IPS-20b (cell line): ENCODE data around the gene ANTXRL.
"Not testable (repeated sequence)": the region's sequence is repeated elsewhere in the genome, so short reads cannot be mapped to it uniquely, and the experiment has no call there.

Source experiments
- H3K27ac ChIP-seq: one replicate; pipeline ENCODE4 v1.5.1; 2013; ENCODE audit warnings: low read length
- H3K27me3 ChIP-seq: 2 replicates; pipeline ENCODE4 v1.6.1; 2013; ENCODE audit warnings: mild to moderate bottlenecking, low read length, inconsistent platforms; ENCODE audit not compliant: insufficient read depth
- H3K36me3 ChIP-seq: 2 replicates; pipeline ENCODE4 v1.6.1; 2013; ENCODE audit warnings: low read depth, mild to moderate bottlenecking, inconsistent platforms, low read length, moderate library complexity; ENCODE audit not compliant: insufficient read depth
- H3K4me1 ChIP-seq: 2 replicates; pipeline ENCODE4 v1.6.1; 2013; ENCODE audit warnings: mild to moderate bottlenecking, control low read depth, inconsistent platforms, low read length, moderate library complexity; ENCODE audit not compliant: insufficient read depth
- H3K4me3 ChIP-seq: 2 replicates; pipeline ENCODE4 v1.5.1; 2013; ENCODE audit warnings: mild to moderate bottlenecking, low read length, inconsistent platforms
- H3K9ac ChIP-seq: 2 replicates; pipeline ENCODE4 v1.6.1; 2013; ENCODE audit warnings: low read depth, mild to moderate bottlenecking, inconsistent platforms, low read length, moderate library complexity
- H3K9me3 ChIP-seq: 2 replicates; pipeline ENCODE4 v1.6.1; 2013; ENCODE audit warnings: mild to moderate bottlenecking, low read depth, low read length, inconsistent platforms; ENCODE audit not compliant: insufficient read depth

ANTXRL gene

DNA sequence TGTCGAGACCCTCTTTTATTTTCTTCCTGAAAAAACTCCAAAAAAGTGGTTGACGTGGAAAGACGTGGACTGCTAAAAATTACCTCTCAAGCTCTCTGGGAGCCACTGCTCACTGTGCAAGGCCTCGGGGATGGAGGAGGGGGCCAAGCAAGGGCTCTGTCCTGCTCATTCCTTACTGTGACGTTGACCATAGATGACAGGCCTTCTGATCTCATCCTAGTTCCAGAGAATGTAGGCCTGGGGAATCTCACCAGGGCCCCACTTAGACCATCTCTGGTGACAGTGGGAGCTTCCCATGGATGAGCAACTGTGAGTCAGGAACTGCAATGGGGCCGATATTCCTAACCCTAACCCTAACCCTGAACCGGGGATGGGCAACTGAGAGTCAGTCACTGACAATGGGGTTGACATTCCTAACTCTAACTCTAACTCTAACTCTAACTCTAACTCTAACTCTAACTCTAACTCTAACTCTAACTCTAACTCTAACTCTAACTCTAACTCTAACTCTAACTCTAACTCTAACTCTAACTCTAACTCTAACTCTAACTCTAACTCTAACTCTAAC is 15.8 kb upstream of the ANTXRL start:
- H3K27ac ChIP-seq, H3K27me3 ChIP-seq, H3K9ac ChIP-seq, H3K4me1 ChIP-seq, H3K9me3 ChIP-seq, H3K36me3 ChIP-seq, H3K4me3 ChIP-seq: not testable (repeated sequence)

DNA sequence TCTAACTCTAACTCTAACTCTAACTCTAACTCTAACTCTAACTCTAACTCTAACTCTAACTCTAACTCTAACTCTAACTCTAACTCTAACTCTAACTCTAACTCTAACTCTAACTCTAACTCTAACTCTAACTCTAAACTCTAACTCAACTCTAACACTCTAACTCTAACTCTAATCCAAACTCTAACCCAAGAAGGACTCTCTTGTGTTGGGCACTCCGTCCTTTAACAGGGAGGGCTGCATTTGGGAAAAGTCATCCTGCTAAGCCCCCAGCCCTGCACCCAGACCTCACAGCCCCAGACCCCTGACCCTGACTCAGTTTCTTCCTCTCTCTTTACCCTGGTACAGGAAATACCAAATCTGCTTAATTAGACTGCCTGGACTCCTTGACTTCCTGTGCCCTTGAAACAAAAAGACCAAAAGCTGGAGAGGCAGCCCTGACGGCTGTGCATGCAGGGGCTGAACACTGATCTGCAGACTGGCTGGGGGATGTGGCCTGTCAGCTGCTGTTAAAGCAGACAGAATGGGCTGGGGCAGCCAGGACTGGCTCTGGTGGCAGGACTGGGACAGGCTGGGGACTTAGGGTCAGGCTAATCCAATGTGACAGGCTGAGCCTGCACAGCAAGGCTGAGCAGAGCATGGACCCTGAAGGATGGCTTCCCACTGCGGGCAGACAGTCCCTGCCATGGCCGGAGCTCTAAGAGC is 14.8 kb upstream of the ANTXRL start:
- H3K4me3 ChIP-seq, H3K4me1 ChIP-seq, H3K27ac ChIP-seq, H3K9ac ChIP-seq, H3K27me3 ChIP-seq, H3K36me3 ChIP-seq, H3K9me3 ChIP-seq: not testable (repeated sequence)

DNA sequence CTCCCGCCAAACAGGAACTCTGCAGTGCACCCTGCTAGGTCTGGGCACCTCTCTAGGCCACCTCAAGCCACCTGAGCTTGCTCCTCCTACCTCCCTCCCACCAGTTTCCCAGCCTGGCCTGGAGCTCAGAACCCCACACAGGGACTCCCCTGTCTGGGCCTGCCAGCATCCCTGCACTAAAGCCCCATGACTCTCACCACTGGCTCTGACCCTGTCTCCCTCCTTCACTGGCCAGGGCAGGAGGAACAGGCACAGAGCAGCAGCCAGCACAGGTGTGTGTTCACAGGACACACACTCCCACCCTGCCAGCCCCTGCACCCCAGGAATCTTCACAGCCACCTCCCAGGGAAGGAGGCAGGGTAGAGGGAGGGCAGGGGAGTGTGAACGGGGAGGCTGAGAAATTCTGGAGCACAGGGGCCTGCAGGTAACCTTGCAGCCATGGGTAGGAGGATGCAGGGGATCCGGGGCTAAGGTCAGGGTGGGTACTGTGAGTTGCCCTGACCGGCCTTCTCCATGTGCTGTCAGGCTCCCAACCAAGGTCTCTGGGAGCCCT is 13.9 kb upstream of the ANTXRL start:
- no peak overlapping the region for H3K4me3 ChIP-seq
- H3K4me1 ChIP-seq = no peaks in the 10 kb centered on the region
- no peaks in the 10 kb centered on the region for H3K27me3 ChIP-seq
- no peaks in the 10 kb centered on the region for H3K36me3 ChIP-seq
- H3K27ac ChIP-seq = no peak overlapping the region
- H3K9ac ChIP-seq = no peak overlapping the region
- H3K9me3 ChIP-seq = no peaks in the 10 kb centered on the region

DNA sequence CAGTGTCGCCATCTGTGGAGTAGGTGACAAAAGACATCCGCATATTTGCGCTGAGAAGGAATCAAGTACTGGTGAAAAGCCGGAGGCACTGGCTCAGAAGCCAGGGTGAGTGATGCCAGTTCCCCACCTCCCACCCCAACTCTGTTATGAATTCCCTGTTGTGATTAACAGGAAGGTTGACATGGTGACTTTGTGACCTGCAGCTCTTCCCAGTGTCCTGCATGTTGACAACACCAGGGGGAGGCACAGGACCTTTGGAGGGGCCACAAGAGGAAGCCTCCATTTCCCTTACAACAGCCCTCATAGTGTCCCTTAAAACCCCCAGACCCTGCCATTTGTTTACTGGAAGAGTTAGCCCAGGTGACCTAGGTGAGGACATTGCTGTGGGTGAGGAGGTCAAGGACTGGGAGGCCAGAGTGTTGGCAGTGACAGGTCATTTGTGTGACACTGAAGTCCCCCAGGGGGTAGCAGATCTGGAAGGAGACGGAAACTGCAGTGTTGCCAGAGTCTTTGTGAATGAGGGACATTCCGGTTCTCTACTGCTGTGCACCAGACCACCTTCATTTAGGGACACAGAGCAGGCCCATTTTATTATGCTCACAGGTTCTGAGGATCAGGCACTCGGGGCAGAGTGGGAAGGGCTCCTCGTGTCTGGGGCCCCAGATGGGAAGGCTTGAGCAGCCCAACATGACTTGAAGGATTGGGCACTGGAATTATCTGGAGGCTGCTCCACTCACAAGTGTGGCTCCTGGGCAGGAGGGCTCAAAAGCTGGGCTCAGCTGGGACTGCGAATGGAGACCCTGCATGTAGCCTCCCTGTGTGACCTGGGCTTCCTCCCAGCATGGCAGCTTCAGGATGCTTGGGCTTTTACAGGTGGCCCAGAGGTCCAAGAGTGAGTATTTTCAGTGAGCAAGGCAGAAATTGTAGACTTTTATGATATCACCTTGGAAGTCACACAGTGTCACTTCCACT is 13.0 kb upstream of the ANTXRL start:
- no peaks in the 10 kb centered on the region for H3K4me1 ChIP-seq
- no peak overlapping the region for H3K4me3 ChIP-seq
- no peaks in the 10 kb centered on the region for H3K27me3 ChIP-seq
- no peak overlapping the region for H3K27ac ChIP-seq
- no peaks in the 10 kb centered on the region for H3K9me3 ChIP-seq
- H3K36me3 ChIP-seq = no peaks in the 10 kb centered on the region
- no peak overlapping the region for H3K9ac ChIP-seq

GRCh38 chr10:46277840-46278239 is 9.0 kb upstream of the ANTXRL start:
- Histone ChIP-seq H3K4me1 (no peaks in the 10 kb centered on the region), H3K9ac (no peak overlapping the region), H3K9me3 (no peaks in the 10 kb centered on the region), H3K36me3 (no peaks in the 10 kb centered on the region), H3K27ac (no peak overlapping the region), H3K27me3 (peaks cover 23% of the 10 kb centered on the region), H3K4me3 (no peak overlapping the region)

DNA sequence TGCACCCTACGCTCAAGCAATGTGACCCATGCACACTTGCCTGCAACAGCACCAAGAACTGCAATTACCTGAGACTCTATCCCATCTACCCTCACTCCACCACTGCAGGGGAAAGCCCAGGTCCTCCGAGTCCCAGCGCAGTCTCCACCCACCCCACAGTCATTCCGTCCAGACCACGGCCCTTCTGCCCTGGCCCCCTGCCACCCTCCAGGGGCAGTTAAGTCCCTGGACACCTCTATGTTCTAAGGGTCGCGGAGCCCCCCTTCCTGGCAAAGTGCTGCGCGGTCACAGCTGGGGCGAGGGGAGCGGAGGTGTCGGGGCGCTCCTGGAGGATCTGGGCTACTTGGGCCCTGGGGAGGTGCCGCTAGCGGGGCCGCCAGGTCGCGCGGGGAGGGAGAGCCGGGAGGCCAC is 4.4 kb upstream of the ANTXRL start:
- H3K9me3 ChIP-seq, H3K36me3 ChIP-seq, H3K9ac ChIP-seq, H3K27ac ChIP-seq, H3K4me1 ChIP-seq: not testable (repeated sequence)
- Histone ChIP-seq H3K4me3 (peak overlapping the region; percentile 55; the same call in 1 of the 2 replicates), H3K27me3 (peaks cover 58% of the 10 kb centered on the region)

- peaks cover 61% of the 10 kb centered on the region for H3K27me3 ChIP-seq
- H3K27ac ChIP-seq = no peak overlapping the region
- H3K4me1 ChIP-seq = no peaks in the 10 kb centered on the region
- H3K9me3 ChIP-seq = no peaks in the 10 kb centered on the region
- H3K4me3 ChIP-seq = peak overlapping the region; percentile 55; the same call in 1 of the 2 replicates
- H3K36me3 ChIP-seq = no peaks in the 10 kb centered on the region
- no peak overlapping the region for H3K9ac ChIP-seq
Observed at GRCh38 chr10:46282842-46283574, 3.8 kb upstream of the ANTXRL start.

GRCh38 chr10:46283580-46284285 is 3.1 kb upstream of the ANTXRL start:
- H3K4me3 ChIP-seq = peak overlapping the region; percentile 84
- H3K27ac ChIP-seq = no peak overlapping the region
- H3K27me3 ChIP-seq = peaks cover 61% of the 10 kb centered on the region
- peak overlapping the region; percentile 48; the same call in 1 of the 2 replicates for H3K9ac ChIP-seq
- H3K4me1 ChIP-seq = no peaks in the 10 kb centered on the region
- no peaks in the 10 kb centered on the region for H3K9me3 ChIP-seq
- no peaks in the 10 kb centered on the region for H3K36me3 ChIP-seq

GRCh38 chr10:46284286-46285229 is 2.2 kb upstream of the ANTXRL start:
- H3K4me3 ChIP-seq = peak overlapping the region; percentile 84
- no peaks in the 10 kb centered on the region for H3K9me3 ChIP-seq
- H3K4me1 ChIP-seq = no peaks in the 10 kb centered on the region
- no peak overlapping the region for H3K27ac ChIP-seq
- H3K9ac ChIP-seq = peak overlapping the region; percentile 61
- peaks cover 61% of the 10 kb centered on the region for H3K27me3 ChIP-seq
- no peaks in the 10 kb centered on the region for H3K36me3 ChIP-seq

GRCh38 chr10:46285300-46285699 is 1.5 kb upstream of the ANTXRL start:
- H3K9ac ChIP-seq = peak overlapping the region; percentile 61; the same call in 1 of the 2 replicates
- no peaks in the 10 kb centered on the region for H3K9me3 ChIP-seq
- no peak overlapping the region for H3K27ac ChIP-seq
- H3K4me1 ChIP-seq = no peaks in the 10 kb centered on the region
- H3K36me3 ChIP-seq = no peaks in the 10 kb centered on the region
- H3K27me3 ChIP-seq = peaks cover 61% of the 10 kb centered on the region
- peak overlapping the region; percentile 84 for H3K4me3 ChIP-seq
